Right atrium auricular region (tissue), 2 donors: ENCODE results near the gene ZDHHC8. TPM values are rescaled to one million over a fixed set of nuclear protein-coding genes. Genes with fewer than 3 reads are reported as not detected.

Source experiments
- DNase-seq: peaks from one replicate; pipeline ENCODE4 v3.0.0-alpha.2; 2019; ENCODE audit warnings: low spot score
- H3K27ac ChIP-seq, 2 donors: fragments of 200-600 bp; sonication (generic); 1 replicate in 1 of 2; 2 replicates in 1 of 2; pipeline ENCODE4 v1.5.1; 2016 to 2019
- H3K27me3 ChIP-seq, 2 donors: fragments of 200-600 bp; sonication (generic); one replicate each; pipeline versions ENCODE4 v1.5.1 to v1.6.0; 2017 to 2019
- H3K36me3 ChIP-seq: fragments of 200-600 bp; sonication (generic); one replicate; pipeline ENCODE4 v1.5.1; 2016
- H3K4me1 ChIP-seq, 2 donors: fragments of 200-600 bp; sonication (generic); one replicate each; pipeline versions ENCODE4 v1.5.1 to v1.6.0; 2017 to 2019
- H3K4me3 ChIP-seq, 2 donors: fragments of 200-600 bp; sonication (generic); 1 replicate in 1 of 2; 2 replicates in 1 of 2; pipeline ENCODE4 v1.5.1; 2017 to 2019; ENCODE audit warnings: mild to moderate bottlenecking in 1 of 2, moderate library complexity in 1 of 2
- H3K9me3 ChIP-seq, 2 donors: fragments of 200-600 bp; sonication (generic); one replicate each; pipeline ENCODE4 v1.5.1; 2019
- total RNA-seq, 2 donors: library from RNA; depleted of rRNA; stranded (reverse); fragments of >200 nt; gene quantifications; one replicate each; pipeline ENCODE4 v1.1.0, GENCODE V29; 2016
- TF ChIP-seq, protein P1 (sequence below), 2 donors: fragments of 200-600 bp; sonication (generic); IDR thresholded peaks; one replicate each; pipeline ENCODE4 v1.5.1; 2019; ENCODE audit warnings: antibody characterized with exemption in 2 of 2

The ZDHHC8 gene
- total RNA-seq, 2 donors from 2014 or later: 13.5 to 16.6 TPM

- no peaks in the 10 kb centered on the region for H3K36me3 ChIP-seq
- no peaks in the 10 kb centered on the region for H3K4me1 ChIP-seq
- no peak overlapping the region for H3K4me3 ChIP-seq
- no peak for DNase-seq
- no peak overlapping the region for H3K27ac ChIP-seq
- TF ChIP-seq, protein P1, sequence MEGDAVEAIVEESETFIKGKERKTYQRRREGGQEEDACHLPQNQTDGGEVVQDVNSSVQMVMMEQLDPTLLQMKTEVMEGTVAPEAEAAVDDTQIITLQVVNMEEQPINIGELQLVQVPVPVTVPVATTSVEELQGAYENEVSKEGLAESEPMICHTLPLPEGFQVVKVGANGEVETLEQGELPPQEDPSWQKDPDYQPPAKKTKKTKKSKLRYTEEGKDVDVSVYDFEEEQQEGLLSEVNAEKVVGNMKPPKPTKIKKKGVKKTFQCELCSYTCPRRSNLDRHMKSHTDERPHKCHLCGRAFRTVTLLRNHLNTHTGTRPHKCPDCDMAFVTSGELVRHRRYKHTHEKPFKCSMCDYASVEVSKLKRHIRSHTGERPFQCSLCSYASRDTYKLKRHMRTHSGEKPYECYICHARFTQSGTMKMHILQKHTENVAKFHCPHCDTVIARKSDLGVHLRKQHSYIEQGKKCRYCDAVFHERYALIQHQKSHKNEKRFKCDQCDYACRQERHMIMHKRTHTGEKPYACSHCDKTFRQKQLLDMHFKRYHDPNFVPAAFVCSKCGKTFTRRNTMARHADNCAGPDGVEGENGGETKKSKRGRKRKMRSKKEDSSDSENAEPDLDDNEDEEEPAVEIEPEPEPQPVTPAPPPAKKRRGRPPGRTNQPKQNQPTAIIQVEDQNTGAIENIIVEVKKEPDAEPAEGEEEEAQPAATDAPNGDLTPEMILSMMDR (IDR thresholded peaks at IDR 0.05): no peak
- H3K9me3 ChIP-seq: no peaks in the 10 kb centered on the region
- H3K27me3 ChIP-seq: no peaks in the 10 kb centered on the region
Measured at GRCh38 chr22:20186183-20186870, 54.7 kb downstream of the ZDHHC8 start.

DNA sequence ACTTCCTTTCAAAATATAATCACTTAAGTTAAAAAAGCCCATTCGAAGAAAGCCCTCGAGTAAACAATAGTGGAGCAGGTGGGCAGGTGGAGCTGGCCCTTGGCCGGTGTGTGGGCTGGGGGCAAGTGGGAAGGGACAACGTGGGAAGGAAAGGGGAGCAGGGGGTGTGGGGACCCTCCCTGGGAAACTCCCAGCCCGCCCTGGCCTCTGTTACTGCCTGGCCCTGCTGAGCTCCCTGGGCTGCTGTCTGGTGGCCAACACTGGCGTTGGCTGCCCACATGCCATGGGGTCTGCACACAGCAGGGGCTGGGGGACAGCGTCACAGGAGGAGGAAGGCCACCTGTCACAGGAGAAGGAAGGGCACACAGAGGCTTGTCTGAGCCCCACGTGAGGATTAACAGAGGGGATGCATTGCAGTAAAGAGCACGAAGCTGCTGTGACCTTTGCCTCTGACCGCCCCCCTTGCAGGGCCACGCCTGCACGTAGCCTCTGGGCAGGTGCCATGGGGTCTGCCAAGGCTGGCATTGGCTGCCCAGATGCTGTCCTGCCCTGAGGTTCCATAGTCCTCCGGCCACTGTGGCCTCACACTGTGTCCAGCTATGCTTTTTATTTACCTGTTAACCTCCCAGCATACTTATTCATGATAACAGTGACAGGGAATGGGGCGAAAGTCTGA is 55.4 kb downstream of the ZDHHC8 start:
- Histone ChIP-seq H3K9me3 (no peaks in the 10 kb centered on the region), H3K4me1 (no peaks in the 10 kb centered on the region), H3K36me3 (no peaks in the 10 kb centered on the region), H3K27me3 (no peaks in the 10 kb centered on the region), H3K4me3 (no peak overlapping the region), H3K27ac (no peak overlapping the region)
- DNase-seq: no peak
- TF ChIP-seq, protein P1 (IDR thresholded peaks at IDR 0.05): no peak

DNA sequence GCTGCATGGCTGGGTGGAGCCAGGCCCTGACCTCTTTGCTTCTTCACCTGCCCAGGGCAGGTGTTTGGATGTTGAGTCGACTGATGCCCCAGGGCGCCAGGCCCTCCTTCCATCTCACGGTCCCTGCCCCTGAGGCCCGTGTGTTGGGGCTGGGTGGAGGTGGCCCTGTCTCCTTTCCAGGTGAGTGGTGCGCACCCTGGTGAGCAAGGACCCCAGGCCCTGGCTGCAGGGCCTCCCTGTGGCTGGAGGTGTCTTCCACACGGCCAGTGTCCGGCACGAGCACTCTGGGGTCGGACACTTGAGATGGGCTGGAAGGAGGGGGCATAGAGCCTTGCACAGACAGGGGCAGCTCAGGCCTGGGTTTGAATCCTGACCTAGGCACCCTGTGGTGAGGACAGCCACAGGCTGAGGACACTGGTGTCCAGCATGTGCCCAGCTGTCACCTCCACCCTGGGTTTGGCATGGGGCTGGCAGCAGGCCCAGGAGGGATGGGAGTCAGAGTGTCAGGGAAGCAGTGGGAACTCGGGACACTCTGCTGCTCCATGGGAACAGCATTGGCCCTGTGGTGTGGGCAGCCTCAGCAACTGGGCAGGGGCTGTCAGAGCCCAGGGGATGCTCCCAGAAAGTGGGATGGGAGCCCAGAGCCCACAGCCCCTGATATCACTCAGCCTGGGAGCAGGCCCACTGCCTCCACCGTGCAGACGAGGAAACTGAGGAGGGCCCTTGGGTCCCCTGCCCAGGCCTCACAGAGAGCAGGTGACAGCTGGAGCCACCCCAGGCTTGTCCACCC is 56.4 kb downstream of the ZDHHC8 start:
- TF ChIP-seq, protein P1 (IDR thresholded peaks at IDR 0.05): no peak
- DNase-seq: no peak
- no peaks in the 10 kb centered on the region for H3K36me3 ChIP-seq
- no peaks in the 10 kb centered on the region for H3K4me1 ChIP-seq
- no peak overlapping the region for H3K4me3 ChIP-seq
- no peaks in the 10 kb centered on the region for H3K27me3 ChIP-seq
- H3K27ac ChIP-seq: no peak overlapping the region
- no peaks in the 10 kb centered on the region for H3K9me3 ChIP-seq

GRCh38 chr22:20188567-20188877 is 56.9 kb downstream of the ZDHHC8 start:
- Histone ChIP-seq H3K4me3 (no peak overlapping the region), H3K27ac (no peak overlapping the region), H3K27me3 (no peaks in the 10 kb centered on the region), H3K36me3 (no peaks in the 10 kb centered on the region), H3K4me1 (no peaks in the 10 kb centered on the region), H3K9me3 (no peaks in the 10 kb centered on the region)
- TF ChIP-seq, protein P1 (IDR thresholded peaks at IDR 0.05): no peak
- no peak for DNase-seq

- Histone ChIP-seq H3K36me3 (no peaks in the 10 kb centered on the region), H3K27me3 (no peaks in the 10 kb centered on the region), H3K9me3 (no peaks in the 10 kb centered on the region), H3K4me3 (no peak overlapping the region), H3K27ac (no peak overlapping the region), H3K4me1 (no peaks in the 10 kb centered on the region)
- DNase-seq: no peak
- TF ChIP-seq, protein P1 (IDR thresholded peaks at IDR 0.05): no peak
Measured at GRCh38 chr22:20191000-20191515, 59.5 kb downstream of the ZDHHC8 start.
